Measurements from ENCODE around the gene PCDHGB2.
"Not testable (repeated sequence)": the region's sequence is repeated elsewhere in the genome, so short reads cannot be mapped to it uniquely, and the experiment has no call there.

PCDHGB2 gene

DNA sequence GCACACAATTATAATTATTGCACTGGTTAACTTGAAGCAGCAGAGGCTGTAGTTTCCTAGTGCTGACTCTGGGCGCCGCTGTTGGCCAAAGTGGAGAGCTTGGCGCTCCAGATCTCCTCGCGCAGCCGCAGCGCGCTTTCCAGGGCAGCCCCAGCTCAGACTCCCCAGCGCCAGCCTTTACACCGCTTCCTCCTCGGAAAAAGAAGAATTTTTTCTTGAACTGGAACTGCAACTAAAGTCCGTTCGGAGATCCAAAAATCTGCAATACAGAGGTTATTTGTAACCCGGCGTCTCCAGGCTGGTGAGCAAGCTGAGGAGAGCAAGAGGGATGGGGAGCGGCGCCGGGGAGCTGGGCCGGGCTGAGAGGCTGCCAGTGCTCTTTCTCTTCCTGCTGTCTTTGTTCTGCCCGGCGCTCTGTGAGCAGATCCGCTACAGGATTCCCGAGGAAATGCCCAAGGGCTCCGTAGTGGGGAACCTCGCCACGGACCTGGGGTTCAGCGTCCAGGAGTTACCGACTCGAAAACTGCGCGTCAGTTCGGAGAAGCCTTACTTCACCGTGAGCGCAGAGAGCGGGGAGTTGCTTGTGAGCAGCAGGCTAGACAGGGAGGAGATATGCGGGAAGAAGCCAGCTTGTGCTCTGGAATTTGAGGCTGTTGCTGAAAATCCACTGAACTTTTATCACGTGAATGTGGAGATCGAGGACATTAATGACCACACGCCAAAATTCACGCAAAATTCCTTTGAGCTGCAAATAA lies 27.9 kb downstream of the PCDHGB2 start, which contains the start of gene PCDHGB4:
Gene PCDHGB4, plus strand, starts transcription at position 142 of the 755 bp plus-strand sequence. Its CDS starts 187 bp downstream, at position 329.
- not testable (repeated sequence) for DNase-seq

DNA sequence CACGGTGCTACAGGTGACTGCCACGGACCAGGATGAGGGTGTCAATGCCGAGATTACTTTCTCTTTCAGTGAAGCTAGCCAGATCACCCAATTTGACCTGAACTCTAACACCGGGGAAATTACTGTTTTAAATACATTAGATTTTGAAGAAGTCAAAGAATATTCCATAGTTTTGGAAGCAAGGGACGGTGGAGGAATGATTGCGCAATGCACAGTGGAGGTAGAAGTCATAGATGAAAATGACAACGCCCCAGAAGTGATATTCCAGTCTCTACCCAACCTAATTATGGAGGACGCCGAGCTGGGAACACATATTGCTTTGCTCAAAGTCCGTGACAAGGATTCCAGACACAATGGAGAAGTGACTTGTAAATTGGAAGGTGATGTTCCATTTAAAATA lies 28.9 kb downstream of the PCDHGB2 start:
- DNase-seq: no peak

DNA sequence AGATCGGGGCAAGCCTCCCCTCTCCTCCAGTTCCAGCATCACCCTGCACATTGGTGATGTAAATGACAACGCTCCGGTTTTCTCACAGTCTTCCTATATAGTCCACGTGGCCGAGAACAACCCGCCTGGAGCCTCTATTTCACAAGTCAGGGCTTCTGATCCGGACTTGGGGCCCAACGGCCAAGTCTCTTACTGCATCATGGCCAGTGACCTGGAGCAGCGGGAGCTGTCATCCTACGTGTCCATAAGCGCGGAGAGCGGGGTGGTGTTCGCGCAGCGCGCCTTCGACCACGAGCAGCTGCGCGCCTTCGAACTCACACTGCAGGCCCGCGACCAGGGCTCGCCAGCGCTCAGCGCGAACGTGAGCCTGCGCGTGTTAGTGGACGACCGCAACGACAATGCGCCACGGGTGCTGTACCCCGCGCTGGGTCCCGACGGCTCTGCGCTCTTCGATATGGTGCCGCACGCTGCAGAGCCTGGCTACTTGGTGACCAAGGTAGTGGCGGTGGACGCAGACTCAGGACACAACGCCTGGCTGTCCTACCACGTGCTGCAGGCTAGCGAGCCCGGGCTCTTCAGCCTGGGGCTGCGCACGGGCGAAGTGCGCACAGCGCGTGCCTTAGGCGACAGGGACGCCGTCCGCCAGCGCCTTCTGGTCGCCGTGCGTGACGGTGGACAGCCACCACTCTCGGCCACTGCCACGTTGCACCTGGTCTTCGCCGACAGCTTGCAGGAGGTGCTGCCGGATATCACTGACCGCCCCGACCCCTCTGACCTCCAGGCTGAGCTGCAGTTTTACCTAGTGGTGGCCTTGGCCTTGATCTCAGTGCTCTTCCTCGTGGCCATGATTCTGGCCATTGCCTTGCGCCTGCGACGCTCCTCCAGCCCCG lies 29.6 kb downstream of the PCDHGB2 start:
- DNase-seq: no peak

DNA sequence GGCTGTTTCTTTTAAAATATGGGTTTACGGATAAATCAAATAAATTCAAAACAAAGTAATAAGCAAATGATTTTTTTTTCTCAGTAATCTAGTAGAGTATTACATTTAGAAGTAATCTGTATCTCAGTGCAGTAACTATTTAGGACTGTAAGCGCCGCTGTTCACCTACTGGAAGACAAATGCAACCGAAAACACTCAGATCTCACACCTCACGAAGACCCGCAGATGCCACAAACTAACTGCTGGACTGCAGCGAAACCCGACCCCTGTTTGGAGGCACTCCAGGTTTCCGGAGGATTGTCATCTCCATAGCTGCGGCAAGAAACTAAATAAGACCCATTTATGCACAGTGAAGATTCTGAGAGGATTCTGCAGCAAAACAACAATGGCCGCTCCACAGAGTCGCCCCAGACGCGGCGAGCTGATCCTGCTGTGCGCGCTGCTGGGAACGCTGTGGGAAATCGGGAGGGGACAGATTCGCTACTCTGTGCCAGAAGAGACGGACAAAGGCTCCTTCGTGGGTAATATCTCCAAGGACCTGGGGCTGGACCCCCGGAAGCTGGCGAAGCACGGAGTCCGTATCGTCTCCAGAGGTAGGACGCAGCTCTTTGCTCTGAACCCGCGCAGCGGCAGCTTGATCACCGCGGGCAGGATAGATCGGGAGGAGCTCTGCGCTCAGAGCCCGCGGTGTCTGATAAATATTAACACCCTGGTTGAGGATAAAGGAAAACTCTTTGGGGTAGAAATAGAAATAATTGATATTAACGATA lies 32.8 kb downstream of the PCDHGB2 start, which contains the start of gene PCDHGA8:
Gene PCDHGA8, plus strand, starts transcription at position 205 of the 770 bp plus-strand sequence. Its CDS starts 181 bp downstream, at position 386.
- DNase-seq: peak; percentile 17 to 27

DNA sequence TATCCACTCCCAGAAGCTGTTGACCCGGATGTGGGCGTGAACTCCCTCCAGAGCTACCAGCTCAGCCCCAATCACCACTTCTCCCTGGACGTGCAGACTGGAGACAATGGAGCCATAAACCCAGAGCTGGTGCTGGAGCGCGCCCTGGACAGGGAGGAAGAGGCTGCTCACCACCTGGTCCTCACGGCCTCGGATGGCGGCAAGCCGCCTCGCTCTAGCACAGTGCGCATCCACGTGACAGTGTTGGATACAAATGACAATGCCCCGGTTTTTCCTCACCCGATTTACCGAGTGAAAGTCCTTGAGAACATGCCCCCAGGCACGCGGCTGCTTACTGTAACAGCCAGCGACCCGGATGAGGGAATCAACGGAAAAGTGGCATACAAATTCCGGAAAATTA lies 33.5 kb downstream of the PCDHGB2 start:
- DNase-seq: no peak

DNA sequence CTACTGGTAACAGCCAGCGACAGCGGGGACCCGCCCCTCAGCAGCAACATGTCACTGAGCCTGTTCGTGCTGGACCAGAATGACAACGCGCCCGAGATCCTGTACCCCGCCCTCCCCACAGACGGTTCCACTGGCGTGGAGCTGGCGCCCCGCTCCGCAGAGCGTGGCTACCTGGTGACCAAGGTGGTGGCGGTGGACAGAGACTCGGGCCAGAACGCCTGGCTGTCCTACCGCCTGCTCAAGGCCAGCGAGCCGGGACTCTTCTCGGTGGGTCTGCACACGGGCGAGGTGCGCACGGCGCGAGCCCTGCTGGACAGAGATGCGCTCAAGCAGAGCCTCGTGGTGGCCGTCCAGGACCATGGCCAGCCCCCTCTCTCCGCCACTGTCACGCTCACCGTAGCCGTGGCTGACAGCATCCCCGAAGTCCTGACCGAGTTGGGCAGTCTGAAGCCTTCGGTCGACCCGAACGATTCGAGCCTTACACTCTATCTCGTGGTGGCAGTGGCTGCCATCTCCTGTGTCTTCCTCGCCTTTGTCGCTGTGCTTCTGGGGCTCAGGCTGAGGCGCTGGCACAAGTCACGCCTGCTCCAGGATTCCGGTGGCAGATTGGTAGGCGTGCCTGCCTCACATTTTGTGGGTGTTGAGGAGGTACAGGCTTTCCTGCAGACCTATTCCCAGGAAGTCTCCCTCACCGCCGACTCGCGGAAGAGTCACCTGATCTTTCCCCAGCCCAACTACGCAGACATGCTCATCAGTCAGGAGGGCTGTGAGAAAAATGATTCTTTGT lies 34.8 kb downstream of the PCDHGB2 start:
- not testable (repeated sequence) for DNase-seq

DNA sequence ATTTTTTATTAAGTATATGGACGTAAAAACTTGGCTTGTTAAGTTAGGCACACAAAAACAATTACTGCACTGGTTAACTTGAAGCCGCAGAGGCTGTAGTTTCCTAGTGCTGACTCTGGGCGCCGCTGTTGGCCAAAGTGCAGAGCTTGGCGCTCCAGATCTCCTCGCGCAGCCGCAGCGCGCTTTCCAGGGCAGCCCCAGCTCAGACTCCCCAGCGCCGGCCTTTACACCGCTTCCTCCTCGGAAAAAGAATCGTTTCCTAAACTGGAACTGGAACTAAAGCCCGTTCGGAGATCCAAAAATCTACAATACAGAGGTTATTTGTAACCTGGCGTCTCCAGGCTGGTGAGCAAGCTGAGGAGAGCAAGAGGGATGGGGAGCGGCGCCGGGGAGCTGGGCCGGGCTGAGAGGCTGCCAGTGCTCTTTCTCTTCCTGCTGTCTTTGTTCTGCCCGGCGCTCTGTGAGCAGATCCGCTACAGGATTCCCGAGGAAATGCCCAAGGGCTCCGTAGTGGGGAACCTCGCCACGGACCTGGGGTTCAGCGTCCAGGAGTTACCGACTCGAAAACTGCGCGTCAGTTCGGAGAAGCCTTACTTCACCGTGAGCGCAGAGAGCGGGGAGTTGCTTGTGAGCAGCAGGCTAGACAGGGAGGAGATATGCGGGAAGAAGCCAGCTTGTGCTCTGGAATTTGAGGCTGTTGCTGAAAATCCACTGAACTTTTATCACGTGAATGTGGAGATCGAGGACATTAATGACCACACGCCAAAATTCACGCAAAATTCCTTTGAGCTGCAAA lies 38.2 kb downstream of the PCDHGB2 start, which contains the start of gene PCDHGB5:
Gene PCDHGB5, plus strand, starts transcription at position 192 of the 796 bp plus-strand sequence. Its CDS starts 181 bp downstream, at position 373.
- not testable (repeated sequence) for DNase-seq

DNA sequence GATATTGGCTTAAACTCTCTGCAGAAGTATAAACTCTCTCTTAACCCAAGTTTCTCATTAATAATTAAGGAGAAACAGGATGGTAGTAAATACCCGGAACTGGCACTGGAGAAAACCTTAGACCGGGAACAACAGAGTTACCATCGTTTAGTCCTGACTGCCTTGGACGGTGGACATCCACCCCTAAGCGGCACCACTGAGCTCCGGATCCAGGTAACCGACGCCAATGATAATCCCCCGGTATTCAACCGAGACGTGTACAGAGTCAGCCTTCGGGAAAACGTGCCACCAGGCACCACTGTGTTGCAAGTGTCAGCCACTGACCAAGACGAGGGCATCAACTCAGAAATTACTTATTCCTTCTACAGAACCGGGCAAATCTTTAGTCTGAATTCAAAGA lies 38.8 kb downstream of the PCDHGB2 start:
- DNase-seq: no peak

DNA sequence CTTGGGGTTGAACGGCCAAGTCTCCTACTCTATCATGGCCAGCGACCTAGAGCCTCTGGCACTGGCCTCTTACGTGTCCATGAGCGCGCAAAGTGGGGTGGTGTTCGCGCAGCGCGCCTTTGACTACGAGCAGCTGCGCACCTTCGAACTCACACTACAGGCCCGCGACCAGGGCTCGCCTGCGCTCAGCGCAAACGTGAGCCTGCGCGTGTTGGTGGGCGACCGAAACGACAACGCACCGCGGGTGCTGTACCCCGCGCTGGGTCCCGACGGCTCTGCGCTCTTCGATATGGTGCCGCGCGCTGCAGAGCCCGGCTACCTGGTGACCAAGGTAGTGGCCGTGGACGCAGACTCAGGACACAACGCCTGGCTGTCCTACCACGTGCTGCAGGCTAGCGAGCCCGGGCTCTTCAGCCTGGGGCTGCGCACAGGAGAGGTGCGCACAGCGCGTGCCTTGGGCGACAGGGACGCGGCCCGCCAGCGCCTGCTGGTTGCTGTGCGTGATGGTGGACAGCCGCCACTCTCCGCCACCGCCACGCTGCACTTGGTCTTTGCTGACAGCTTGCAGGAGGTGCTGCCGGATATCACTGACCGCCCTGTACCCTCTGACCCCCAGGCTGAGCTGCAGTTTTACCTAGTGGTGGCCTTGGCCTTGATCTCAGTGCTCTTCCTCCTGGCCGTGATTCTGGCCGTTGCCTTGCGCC lies 39.9 kb downstream of the PCDHGB2 start:
- no peak for DNase-seq

DNA sequence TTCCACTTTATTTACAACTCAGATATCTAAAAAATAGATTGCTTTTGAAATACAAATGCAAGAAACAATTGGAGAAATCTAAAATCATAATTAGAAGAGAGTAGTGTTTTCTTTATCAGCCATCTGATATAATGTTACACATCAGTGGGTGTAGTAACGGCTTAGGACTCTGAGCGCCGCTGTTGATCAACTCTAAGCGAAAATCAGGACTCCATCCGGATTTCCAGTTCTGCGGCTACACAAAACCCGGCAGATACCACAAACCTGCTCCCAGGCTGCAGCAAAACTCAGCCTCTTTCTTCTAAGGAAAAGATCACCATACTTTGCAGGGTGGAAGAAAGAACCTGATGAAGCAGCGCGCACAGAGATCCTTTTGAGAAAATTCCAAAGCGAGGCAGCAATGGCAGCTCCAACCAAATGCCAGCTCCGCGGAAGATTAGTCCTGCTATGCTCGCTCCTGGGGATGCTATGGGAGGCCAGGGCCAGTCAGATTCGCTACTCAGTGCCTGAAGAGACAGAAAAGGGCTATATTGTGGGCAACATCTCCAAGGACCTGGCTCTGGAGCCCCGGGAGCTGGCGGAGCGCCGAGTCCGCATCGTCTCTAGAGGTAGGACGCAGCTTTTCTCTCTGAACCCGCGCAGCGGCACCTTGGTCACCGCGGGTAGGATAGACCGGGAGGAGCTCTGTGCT lies 42.9 kb downstream of the PCDHGB2 start, which contains the start of gene PCDHGA9:
Gene PCDHGA9, plus strand, starts transcription at position 226 of the 691 bp plus-strand sequence. Its CDS starts 175 bp downstream, at position 401.
- DNase-seq: peak; percentile 17 to 19

DNA sequence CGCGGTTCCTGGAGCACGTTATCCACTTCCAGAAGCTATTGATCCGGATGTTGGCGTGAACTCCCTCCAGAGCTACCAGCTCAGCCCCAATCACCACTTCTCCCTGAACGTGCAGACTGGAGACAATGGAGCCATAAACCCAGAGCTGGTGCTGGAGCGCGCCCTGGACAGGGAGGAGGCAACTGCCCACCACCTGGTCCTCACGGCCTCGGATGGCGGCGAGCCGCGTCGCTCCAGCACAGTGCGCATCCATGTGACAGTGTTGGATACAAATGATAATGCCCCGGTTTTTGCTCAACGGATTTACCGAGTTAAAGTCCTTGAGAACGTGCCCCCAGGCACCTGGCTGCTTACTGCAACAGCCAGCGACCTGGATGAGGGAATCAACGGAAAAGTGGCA lies 43.6 kb downstream of the PCDHGB2 start:
- DNase-seq: no peak

DNA sequence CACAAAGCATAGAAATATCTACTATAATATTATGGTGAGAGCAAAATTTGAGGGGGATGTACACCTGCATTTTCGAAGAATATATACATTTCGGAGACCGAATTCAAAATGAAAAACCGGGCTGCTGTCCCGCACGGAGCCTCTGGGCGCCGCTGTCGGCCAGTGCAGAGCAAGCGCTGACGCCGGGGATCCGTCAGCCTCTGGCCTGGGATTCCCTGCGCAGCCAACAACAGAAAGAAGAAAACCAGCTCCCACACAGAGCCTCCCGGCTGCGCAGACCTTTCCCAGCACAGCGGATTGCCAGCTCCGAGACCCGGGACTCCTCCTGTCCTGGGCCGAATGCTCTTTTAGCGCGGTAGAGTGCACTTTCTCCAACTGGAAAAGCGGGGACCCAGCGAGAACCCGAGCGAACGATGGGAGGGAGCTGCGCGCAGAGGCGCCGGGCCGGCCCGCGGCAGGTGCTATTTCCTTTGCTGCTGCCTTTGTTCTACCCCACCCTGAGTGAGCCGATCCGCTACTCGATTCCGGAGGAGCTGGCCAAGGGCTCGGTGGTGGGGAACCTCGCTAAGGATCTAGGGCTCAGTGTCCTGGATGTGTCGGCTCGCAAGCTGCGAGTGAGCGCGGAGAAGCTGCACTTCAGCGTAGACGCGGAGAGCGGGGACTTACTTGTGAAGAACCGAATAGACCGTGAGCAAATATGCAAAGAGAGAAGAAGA lies 48.2 kb downstream of the PCDHGB2 start, which contains the start of gene PCDHGB6:
Gene PCDHGB6, plus strand, starts transcription at position 232 of the 716 bp plus-strand sequence. Its CDS starts 182 bp downstream, at position 414.
- not testable (repeated sequence) for DNase-seq

DNA sequence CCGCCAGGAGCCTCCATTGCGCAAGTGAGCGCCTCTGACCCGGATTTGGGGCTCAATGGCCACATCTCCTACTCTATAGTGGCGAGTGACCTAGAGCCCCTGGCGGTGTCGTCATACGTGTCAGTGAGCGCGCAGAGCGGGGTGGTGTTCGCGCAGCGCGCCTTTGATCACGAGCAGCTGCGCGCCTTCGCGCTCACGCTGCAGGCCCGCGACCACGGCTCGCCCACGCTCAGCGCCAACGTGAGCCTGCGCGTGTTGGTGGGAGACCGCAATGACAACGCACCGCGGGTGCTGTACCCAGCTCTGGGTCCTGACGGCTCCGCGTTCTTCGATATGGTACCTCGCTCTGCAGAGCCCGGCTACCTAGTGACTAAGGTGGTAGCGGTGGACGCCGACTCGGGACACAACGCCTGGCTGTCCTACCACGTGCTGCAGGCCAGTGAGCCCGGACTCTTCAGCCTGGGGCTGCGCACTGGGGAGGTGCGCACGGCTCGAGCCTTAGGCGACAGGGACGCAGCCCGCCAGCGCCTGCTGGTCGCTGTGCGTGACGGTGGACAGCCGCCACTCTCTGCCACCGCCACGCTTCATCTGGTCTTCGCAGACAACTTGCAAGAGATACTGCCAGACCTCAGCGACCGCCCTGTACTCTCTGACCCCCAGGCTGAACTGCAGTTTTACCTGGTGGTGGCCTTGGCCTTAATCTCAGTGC lies 50.0 kb downstream of the PCDHGB2 start:
- no peak for DNase-seq

DNA sequence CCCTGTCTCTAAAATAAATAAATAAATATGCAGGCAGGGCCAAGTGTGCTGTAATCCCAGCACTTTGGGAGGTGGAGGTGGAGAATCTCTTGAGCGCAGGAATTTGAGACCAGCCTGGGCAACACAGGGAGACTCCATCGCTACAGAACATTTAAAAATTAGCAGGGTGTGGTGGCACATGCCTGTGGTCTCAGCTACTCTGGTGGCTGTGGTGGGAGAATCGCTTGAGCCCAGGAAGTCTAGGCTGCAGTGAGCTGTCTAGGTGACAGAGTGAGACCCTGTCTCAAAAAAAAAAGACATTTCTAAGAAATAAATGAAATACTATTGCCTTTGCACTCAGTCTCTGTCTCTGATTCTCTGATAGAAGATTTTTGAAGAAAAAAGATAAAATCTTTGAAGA lies 51.8 kb downstream of the PCDHGB2 start:
- no peak for DNase-seq

All from AML-193 (cell line).